H9 (cell line): Measurements from ENCODE around the gene KLHL1. TPM values are rescaled to one million over a fixed set of nuclear protein-coding genes. Genes with fewer than 3 reads are reported as not detected.

ENCODE experiments used
- DNase-seq: peaks from one replicate; pipeline ENCODE4 v3.0.0-alpha.2; 2017
- H2AFZ ChIP-seq: one replicate; pipeline ENCODE4 v1.6.1; 2013; ENCODE audit warnings: mild to moderate bottlenecking, low read length, control low read depth, moderate library complexity
- H2AK5ac ChIP-seq: 2 replicates; pipeline ENCODE4 v1.6.1; 2013; ENCODE audit warnings: low read length, control low read depth, mixed read lengths; ENCODE audit not compliant: insufficient read length
- H2BK120ac ChIP-seq: one replicate; pipeline ENCODE4 v1.6.1; 2013; ENCODE audit warnings: low read depth, mild to moderate bottlenecking, low read length, control low read depth, inconsistent platforms; ENCODE audit not compliant: poor library complexity, severe bottlenecking
- H2BK12ac ChIP-seq: 2 replicates; pipeline ENCODE4 v1.6.1; 2013; ENCODE audit warnings: low read length, control low read depth, mixed read lengths, low read depth; ENCODE audit not compliant: insufficient read length
- H2BK15ac ChIP-seq: 2 replicates; pipeline ENCODE4 v1.6.1; 2013; ENCODE audit warnings: low read depth, low read length, control low read depth
- H2BK20ac ChIP-seq: one replicate; pipeline ENCODE4 v1.6.1; 2013; ENCODE audit warnings: low read depth, mild to moderate bottlenecking, low read length, control low read depth, inconsistent platforms; ENCODE audit not compliant: poor library complexity, severe bottlenecking
- H2BK5ac ChIP-seq: 2 replicates; pipeline ENCODE4 v1.6.1; 2013; ENCODE audit warnings: low read length, control low read depth, mixed read lengths; ENCODE audit not compliant: insufficient read length
- H3K14ac ChIP-seq: 2 replicates; pipeline ENCODE4 v1.6.1; 2013; ENCODE audit warnings: low read length, control low read depth; ENCODE audit not compliant: insufficient read depth
- H3K18ac ChIP-seq: 2 replicates; pipeline ENCODE4 v1.6.1; 2013; ENCODE audit warnings: low read depth, mild to moderate bottlenecking, mixed read lengths, low read length, control low read depth; ENCODE audit not compliant: insufficient read length
- H3K23ac ChIP-seq: 2 replicates; pipeline ENCODE4 v1.6.1; 2013; ENCODE audit warnings: low read length, control low read depth, mixed read lengths, low read depth; ENCODE audit not compliant: insufficient read length
- H3K23me2 ChIP-seq: 2 replicates; pipeline ENCODE4 v1.6.1; 2013; ENCODE audit warnings: low read depth, mild to moderate bottlenecking, mixed read lengths, low read length, control low read depth; ENCODE audit not compliant: insufficient read length, poor library complexity, severe bottlenecking
- H3K27ac ChIP-seq: 2 replicates; pipeline ENCODE4 v1.5.1; 2013; ENCODE audit warnings: low read length, control low read depth, mixed read lengths, low read depth; ENCODE audit not compliant: insufficient read length
- H3K27me3 ChIP-seq: 2 replicates; pipeline ENCODE4 v1.6.1; 2013; ENCODE audit warnings: low read length, control low read depth, inconsistent platforms; ENCODE audit not compliant: insufficient read depth
- H3K4ac ChIP-seq: 2 replicates; pipeline ENCODE4 v1.6.1; 2013; ENCODE audit warnings: low read depth, mild to moderate bottlenecking, control low read depth, inconsistent platforms, low read length, moderate library complexity
- H3K4me1 ChIP-seq: 2 replicates; pipeline ENCODE4 v1.6.1; 2013; ENCODE audit warnings: low read length, control low read depth, inconsistent platforms; ENCODE audit not compliant: insufficient read depth
- H3K4me2 ChIP-seq: 2 replicates; pipeline ENCODE4 v1.6.1; 2013; ENCODE audit warnings: low read length, control low read depth, mixed read lengths; ENCODE audit not compliant: insufficient read length, insufficient read depth
- H3K56ac ChIP-seq: 2 replicates; pipeline ENCODE4 v1.6.1; 2013; ENCODE audit warnings: low read depth, mild to moderate bottlenecking, mixed read lengths, low read length, control low read depth; ENCODE audit not compliant: insufficient read length
- H3K79me1 ChIP-seq: 2 replicates; pipeline ENCODE4 v1.6.1; 2013; ENCODE audit warnings: low read depth, mild to moderate bottlenecking, moderate library complexity, low read length, control low read depth, inconsistent platforms; ENCODE audit not compliant: insufficient read depth, poor library complexity, severe bottlenecking
- H3K79me2 ChIP-seq: 2 replicates; pipeline ENCODE4 v1.6.1; 2013; ENCODE audit warnings: low read length, control low read depth, inconsistent platforms; ENCODE audit not compliant: insufficient read depth
- H3K9ac ChIP-seq: 2 replicates; pipeline ENCODE4 v1.6.1; 2013; ENCODE audit warnings: low read length, control low read depth, mixed read lengths; ENCODE audit not compliant: insufficient read length; ENCODE audit errors: extremely low read depth
- H3K9me3 ChIP-seq: one replicate; pipeline ENCODE4 v1.6.1; 2013; ENCODE audit warnings: low read depth, low read length, inconsistent platforms; ENCODE audit not compliant: control insufficient read depth
- H3T11ph ChIP-seq: one replicate; pipeline ENCODE4 v1.6.1; 2013; ENCODE audit warnings: mild to moderate bottlenecking, low read length, control low read depth, inconsistent platforms
- H4K20me1 ChIP-seq: one replicate; pipeline ENCODE4 v1.6.1; 2013; ENCODE audit not compliant: control insufficient read depth, insufficient read length, insufficient read depth
- H4K5ac ChIP-seq: 2 replicates; pipeline ENCODE4 v1.6.1; 2013; ENCODE audit warnings: low read depth, mild to moderate bottlenecking, mixed read lengths, low read length, control low read depth; ENCODE audit not compliant: insufficient read length
- H4K8ac ChIP-seq: replicated peaks from 2 replicates; pipeline ENCODE4 v1.6.1; 2013; ENCODE audit warnings: low read length, control low read depth, mixed read lengths, low read depth; ENCODE audit not compliant: insufficient read length
- H4K91ac ChIP-seq: 2 replicates; pipeline ENCODE4 v1.6.1; 2013; ENCODE audit warnings: low read depth, mild to moderate bottlenecking, moderate library complexity, mixed read lengths, low read length, control low read depth; ENCODE audit not compliant: insufficient read length
- H3K27ac Mint-ChIP-seq, 3 experiments: 2 replicates in 2 of 3; 3 replicates in 1 of 3; pipeline ENCODE4 v1.8.0; 2020 to 2021; ENCODE audit warnings: mixed read lengths in 3 of 3, mild to moderate bottlenecking in 1 of 3, moderate library complexity in 1 of 3
- H3K27me3 Mint-ChIP-seq: 2 replicates; pipeline ENCODE4 v1.8.0; 2021; ENCODE audit warnings: low read depth, mild to moderate bottlenecking, moderate library complexity, mixed read lengths
- H3K36me3 Mint-ChIP-seq, 3 experiments: 2 replicates in 2 of 3; 3 replicates in 1 of 3; pipeline ENCODE4 v1.8.0; 2020 to 2021; ENCODE audit warnings: low read depth in 3 of 3, mixed read lengths in 3 of 3; ENCODE audit not compliant: insufficient read depth in 1 of 3
- H3K4me1 Mint-ChIP-seq, 2 experiments: 2 replicates each; pipeline ENCODE4 v1.8.0; 2020; ENCODE audit warnings: mixed read lengths in 2 of 2
- H3K4me3 Mint-ChIP-seq, 2 experiments: 2 replicates in 1 of 2; 3 replicates in 1 of 2; pipeline ENCODE4 v1.8.0; 2020 to 2021; ENCODE audit warnings: mild to moderate bottlenecking in 2 of 2, mixed read lengths in 2 of 2, moderate library complexity in 1 of 2
- H3K9me3 Mint-ChIP-seq, 2 experiments: 2 replicates in 1 of 2; 3 replicates in 1 of 2; pipeline ENCODE4 v1.8.0; 2020; ENCODE audit warnings: mild to moderate bottlenecking in 2 of 2, mixed read lengths in 2 of 2, moderate library complexity in 1 of 2
- CTCF ChIP-seq: fragments of 200-600 bp; sonication (generic); conservative IDR thresholded peaks from 3 replicates; pipeline ENCODE4 v1.8.0; 2021; ENCODE audit warnings: antibody characterized with exemption, mild to moderate bottlenecking
- WGBS: extraction: QIAGEN DNeasy Blood & Tissue Kit; methylation state at CpG from one replicate; pipeline ENCODE4 v1.1.7; 2013; ENCODE audit warnings: missing lambda C conversion rate, low lambda C conversion rate, mixed read lengths; ENCODE audit not compliant: insufficient read length; ENCODE audit errors: extremely low coverage; 5-methylcytosine and 5-hydroxymethylcytosine counted together
- total RNA-seq: library from RNA; stranded (reverse); gene quantifications from 2 replicates; pipeline ENCODE4 v1.2.1, GENCODE V29; 2021

The KLHL1 gene
- total RNA-seq, 1 experiment from 2014 or later, result not detected

GRCh38 chr13:69948016-69948415, 160.2 kb downstream of the KLHL1 start:
- H3K36me3 Mint-ChIP-seq, result no peaks in the 10 kb centered on the region
- Histone ChIP-seq H3K27me3 (no peaks in the 10 kb centered on the region), H4K5ac (no peak overlapping the region), H2AFZ (no peak overlapping the region), H2BK15ac (no peak overlapping the region), H2BK120ac (no peak overlapping the region), H3K79me1 (no peaks in the 10 kb centered on the region), H3K18ac (no peak overlapping the region), H3K23me2 (no peaks in the 10 kb centered on the region), H2BK20ac (no peak overlapping the region), H3K4me2 (no peak overlapping the region), H4K8ac (no peak overlapping the region), H2BK5ac (no peak overlapping the region), H3K23ac (no peak overlapping the region), H3K27ac (no peak overlapping the region), H3K4me1 (no peaks in the 10 kb centered on the region), H4K20me1 (no peaks in the 10 kb centered on the region), H3K14ac (no peak overlapping the region), H3K9ac (no peak overlapping the region), H3T11ph (no peak overlapping the region), H4K91ac (no peak overlapping the region), H2AK5ac (no peak overlapping the region), H3K79me2 (no peaks in the 10 kb centered on the region), H3K56ac (no peak overlapping the region), H2BK12ac (no peak overlapping the region), H3K9me3 (no peaks in the 10 kb centered on the region), H3K4ac (no peak overlapping the region)
- no peaks in the 10 kb centered on the region for H3K27me3 Mint-ChIP-seq
- H3K27ac Mint-ChIP-seq, result no peak overlapping the region
- H3K4me3 Mint-ChIP-seq, result no peak overlapping the region
- no CpG with 5 or more reads among the region's 3 CpGs for WGBS
- H3K4me1 Mint-ChIP-seq, result no peaks in the 10 kb centered on the region
- no peak for DNase-seq
- no peaks in the 10 kb centered on the region for H3K9me3 Mint-ChIP-seq
- no peak for TF ChIP-seq CTCF
